Neural crest cell (in vitro differentiated cells): Measurements from ENCODE around the gene HERC3. TPM values are rescaled to one million over a fixed set of nuclear protein-coding genes. Genes with fewer than 3 reads are reported as not detected.

Source experiments
- DNase-seq: peaks from one replicate; pipeline ENCODE4 v3.0.0; 2021; ENCODE audit warnings: low read depth, mixed read lengths, low spot score
- H3K27ac Mint-ChIP-seq: one replicate; pipeline ENCODE4 v1.8.0; 2021; ENCODE audit warnings: mild to moderate bottlenecking, mixed read lengths; ENCODE audit not compliant: unreplicated experiment
- H3K27me3 Mint-ChIP-seq: 2 replicates; pipeline ENCODE4 v1.8.0; 2021; ENCODE audit warnings: low read depth, mild to moderate bottlenecking, mixed read lengths
- H3K36me3 Mint-ChIP-seq: 2 replicates; pipeline ENCODE4 v1.8.0; 2021; ENCODE audit warnings: low read depth, mild to moderate bottlenecking, mixed read lengths
- H3K4me1 Mint-ChIP-seq: 2 replicates; pipeline ENCODE4 v1.8.0; 2021; ENCODE audit warnings: mixed read lengths
- H3K4me3 Mint-ChIP-seq: one replicate; pipeline ENCODE4 v1.8.0; 2021; ENCODE audit warnings: mild to moderate bottlenecking, mixed read lengths
- H3K9me3 Mint-ChIP-seq: 2 replicates; pipeline ENCODE4 v1.8.0; 2021; ENCODE audit warnings: mixed read lengths
- CTCF ChIP-seq: fragments of 200-600 bp; sonication (generic); conservative IDR thresholded peaks from 2 replicates; pipeline ENCODE4 v1.5.0; 2021; ENCODE audit warnings: antibody characterized with exemption, mild to moderate bottlenecking
- total RNA-seq: library from RNA; stranded (reverse); gene quantifications from 2 replicates; pipeline ENCODE4 v1.2.1, GENCODE V29; 2021

HERC3 gene
- total RNA-seq, 1 donor from 2014 or later, result 6.5 TPM

- Mint-ChIP-seq H3K27me3 (no peaks in the 10 kb centered on the region), H3K27ac (no peak overlapping the region), H3K4me3 (no peak overlapping the region), H3K9me3 (no peaks in the 10 kb centered on the region), H3K36me3 (peaks cover 25% of the 10 kb centered on the region), H3K4me1 (peaks cover 3% of the 10 kb centered on the region)
- no peak for TF ChIP-seq CTCF
- no peak for DNase-seq
These were observed 159.2 kb downstream of the HERC3 start for GRCh38 chr4:88751258-88752075.

GRCh38 chr4:88752076-88752463 lies 159.8 kb downstream of the HERC3 start:
- Mint-ChIP-seq H3K9me3 (no peaks in the 10 kb centered on the region), H3K4me3 (no peak overlapping the region), H3K4me1 (peaks cover 3% of the 10 kb centered on the region), H3K27ac (no peak overlapping the region), H3K27me3 (no peaks in the 10 kb centered on the region), H3K36me3 (peaks cover 20% of the 10 kb centered on the region)
- no peak for TF ChIP-seq CTCF
- DNase-seq, result no peak

- no peaks in the 10 kb centered on the region for H3K9me3 Mint-ChIP-seq
- peaks cover 3% of the 10 kb centered on the region for H3K4me1 Mint-ChIP-seq
- no peak for DNase-seq
- H3K36me3 Mint-ChIP-seq, result peaks cover 18% of the 10 kb centered on the region
- no peak overlapping the region for H3K4me3 Mint-ChIP-seq
- no peak for TF ChIP-seq CTCF
- no peak overlapping the region for H3K27ac Mint-ChIP-seq
- no peaks in the 10 kb centered on the region for H3K27me3 Mint-ChIP-seq
These were observed 160.5 kb downstream of the HERC3 start for GRCh38 chr4:88752754-88753153.

- DNase-seq, result no peak
- Mint-ChIP-seq H3K4me1 (peaks cover 7% of the 10 kb centered on the region), H3K36me3 (peaks cover 9% of the 10 kb centered on the region), H3K27ac (no peak overlapping the region), H3K27me3 (no peaks in the 10 kb centered on the region), H3K4me3 (no peak overlapping the region), H3K9me3 (no peaks in the 10 kb centered on the region)
- no peak for TF ChIP-seq CTCF
These were observed 161.6 kb downstream of the HERC3 start for GRCh38 chr4:88753658-88754571.

- Mint-ChIP-seq H3K9me3 (no peaks in the 10 kb centered on the region), H3K36me3 (peaks cover 5% of the 10 kb centered on the region), H3K27me3 (no peaks in the 10 kb centered on the region), H3K27ac (no peak overlapping the region), H3K4me1 (peaks cover 16% of the 10 kb centered on the region), H3K4me3 (no peak overlapping the region)
- DNase-seq, result no peak
- no peak for TF ChIP-seq CTCF
These were observed 162.5 kb downstream of the HERC3 start for GRCh38 chr4:88754796-88755195.
